GM19239 (cell line): ENCODE data around the gene ATP11A.

ENCODE experiments used
- DNase-seq: peaks from one replicate; pipeline ENCODE4 v3.0.0; 2011; ENCODE audit warnings: low spot score; ENCODE audit not compliant: insufficient read length
- FAIRE-seq: peaks from 2 replicates; lab custom pipeline; 2011; peaks lifted over from hg19 to GRCh38; lab: Jason Lieb, UNC

Gene ATP11A

GRCh38 chr13:112735791-112736190 is 46.0 kb downstream of the ATP11A start:
- FAIRE-seq, result no peak

GRCh38 chr13:112737294-112737693 is 47.5 kb downstream of the ATP11A start:
- no peak for DNase-seq
- no peak for FAIRE-seq

More at GRCh38 chr13:112735791-112736190, 46.0 kb downstream of the ATP11A start:
- no peak for DNase-seq

GRCh38 chr13:112738606-112739005 is 48.8 kb downstream of the ATP11A start:
- DNase-seq (no peak), FAIRE-seq (no peak)

DNA sequence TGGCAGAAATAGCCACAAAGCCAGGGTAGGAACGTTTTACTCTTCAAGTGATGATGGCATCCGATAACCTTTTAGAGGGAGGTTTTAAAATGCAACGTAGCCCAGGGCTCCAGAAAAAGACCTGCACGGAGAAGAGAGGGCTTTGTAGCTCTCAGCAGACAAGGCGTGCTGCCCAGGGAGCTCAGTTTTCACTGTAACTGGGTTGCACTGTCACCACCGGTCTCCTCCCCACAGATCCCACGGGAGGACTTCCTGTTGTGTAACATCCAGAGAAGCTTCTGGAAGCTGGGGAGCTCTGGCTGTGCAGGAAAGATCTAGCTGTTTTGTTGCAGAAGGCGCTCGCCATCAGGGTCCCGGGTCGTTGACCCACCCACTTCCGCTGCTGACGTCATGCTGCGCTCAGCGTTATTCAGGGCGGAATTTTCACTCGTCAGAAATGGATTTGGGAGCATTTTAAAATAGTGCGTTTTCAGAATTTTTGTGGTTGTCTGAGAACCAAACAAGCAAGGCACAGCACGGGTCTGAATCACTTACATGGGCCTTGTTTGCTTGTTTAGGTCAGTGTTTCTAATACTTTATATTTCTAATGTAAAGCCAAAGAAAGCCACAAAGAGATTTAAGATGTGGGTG is 50.8 kb downstream of the ATP11A start:
- no peak for FAIRE-seq

DNA sequence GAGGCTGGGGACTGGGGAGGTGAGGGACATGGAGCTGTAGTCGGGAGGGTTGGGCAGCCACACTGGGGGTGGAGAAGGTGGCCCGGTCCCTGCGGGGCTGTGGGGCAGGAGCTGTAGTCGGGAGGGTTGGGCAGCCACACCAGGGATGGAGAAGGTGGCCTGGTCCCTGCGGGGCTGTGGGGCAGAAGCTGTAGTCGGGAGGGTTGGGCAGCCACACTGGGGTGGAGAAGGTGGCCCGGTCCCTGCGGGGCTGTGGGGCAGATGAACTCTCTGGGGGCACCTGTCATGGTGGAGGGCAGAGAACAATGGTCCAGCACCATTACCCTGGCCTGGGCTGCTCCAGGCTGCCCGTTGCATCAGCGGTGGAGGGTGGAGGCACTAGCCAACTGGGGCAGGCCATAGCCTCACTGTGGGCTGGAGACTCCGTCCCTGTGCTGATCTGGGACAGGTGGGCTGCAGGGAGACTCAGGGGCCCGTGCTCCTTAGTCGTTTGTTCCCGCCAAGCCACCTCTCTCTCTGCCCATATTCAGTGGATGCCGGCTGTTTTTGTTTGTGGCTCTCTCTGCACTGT is 51.4 kb downstream of the ATP11A start:
- DNase-seq (no peak), FAIRE-seq (no peak)

More for the DNA sequence above, 50.8 kb downstream of the ATP11A start:
- no peak for DNase-seq

DNA sequence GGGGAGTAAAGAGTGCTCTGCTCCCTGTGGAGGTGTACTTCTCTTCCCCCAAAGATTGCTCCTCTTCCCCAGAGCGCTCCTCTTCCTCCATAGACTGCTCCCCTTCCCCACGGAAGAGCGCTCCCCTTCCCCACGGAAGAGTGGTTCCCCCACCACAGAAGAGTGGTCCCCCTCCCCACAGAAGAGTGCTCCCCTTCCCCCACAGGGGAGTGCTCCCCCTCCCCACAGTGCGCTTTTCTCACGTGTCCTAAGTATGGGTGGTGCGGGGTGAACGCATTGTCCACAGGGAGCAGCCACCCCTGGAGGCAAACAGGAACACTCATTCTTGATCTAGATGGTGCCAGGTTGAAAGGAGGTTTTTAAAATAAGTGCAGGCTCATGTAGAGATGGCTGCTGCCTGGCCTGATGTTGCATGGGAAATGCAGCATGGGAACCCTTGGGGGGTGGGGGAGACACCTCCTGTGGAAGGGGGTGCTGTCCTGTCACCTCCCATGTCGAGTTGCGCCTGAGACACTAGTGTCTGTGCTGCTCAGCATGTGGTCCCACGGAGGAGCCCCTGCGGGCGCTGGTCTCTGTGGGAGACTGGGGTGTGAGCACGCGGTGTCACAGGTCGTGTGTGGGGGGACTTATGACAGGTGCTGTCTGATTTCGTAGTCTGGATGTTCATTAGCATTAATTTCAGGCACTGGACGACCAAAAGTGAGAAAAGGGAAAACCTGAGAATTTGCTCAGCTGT is 52.2 kb downstream of the ATP11A start:
- DNase-seq (no peak), FAIRE-seq (no peak)

DNA sequence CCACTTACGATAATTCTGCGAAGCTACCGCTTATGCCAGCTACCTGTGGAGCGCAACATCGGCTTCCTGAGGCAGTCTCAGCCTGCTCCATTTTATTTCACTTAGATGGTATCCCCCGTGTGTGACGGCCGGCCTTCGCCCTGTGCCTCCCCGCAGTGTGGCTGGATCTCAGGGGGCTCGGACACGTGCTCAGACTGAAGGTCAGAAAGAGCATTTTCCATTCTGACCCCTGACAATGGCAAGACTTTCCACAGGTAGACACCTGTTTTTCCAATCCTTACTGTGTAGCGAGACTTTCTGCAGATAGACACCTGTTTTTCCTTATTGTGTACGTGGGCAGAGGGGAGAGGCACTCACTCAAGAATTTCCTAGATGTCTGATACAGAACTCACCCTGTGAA is 52.7 kb downstream of the ATP11A start:
- no peak for DNase-seq

DNA sequence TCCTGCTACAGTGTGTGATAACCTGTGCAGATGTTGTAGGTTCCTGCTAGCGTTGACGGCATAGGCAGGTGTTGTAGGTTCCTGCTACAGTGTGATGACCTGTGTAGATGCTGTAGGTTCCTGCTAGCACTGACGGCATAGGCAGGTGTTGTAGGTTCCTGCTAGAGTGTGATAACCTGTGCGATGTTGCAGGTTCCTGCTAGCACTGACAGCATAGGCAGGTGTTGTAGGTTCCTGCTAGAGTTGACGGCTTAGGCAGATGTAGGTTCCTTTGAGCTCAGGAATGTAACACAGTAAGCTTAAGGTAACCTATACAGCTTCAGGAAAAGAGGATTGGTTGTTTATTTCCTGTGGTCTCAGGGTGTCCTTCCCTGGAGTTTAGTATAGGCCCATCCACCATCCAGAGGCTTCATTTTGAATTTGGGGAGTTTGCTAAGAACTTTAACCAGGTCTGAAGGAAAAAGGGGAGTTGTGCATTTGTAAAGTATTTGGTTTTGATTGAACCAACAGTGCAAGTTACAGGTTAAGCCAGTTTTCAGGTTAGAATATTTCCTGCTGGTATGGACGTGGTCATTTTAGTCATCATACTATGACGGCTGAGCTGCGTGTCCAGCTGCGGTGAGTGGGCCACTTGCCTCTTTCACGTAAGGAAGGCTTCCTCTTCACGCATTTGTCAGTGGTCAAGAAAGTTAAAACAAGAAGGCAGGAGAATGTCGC is 53.8 kb downstream of the ATP11A start:
- FAIRE-seq, result no peak
- DNase-seq, result no peak

More for the DNA sequence above, 52.7 kb downstream of the ATP11A start:
- FAIRE-seq, result no peak

DNA sequence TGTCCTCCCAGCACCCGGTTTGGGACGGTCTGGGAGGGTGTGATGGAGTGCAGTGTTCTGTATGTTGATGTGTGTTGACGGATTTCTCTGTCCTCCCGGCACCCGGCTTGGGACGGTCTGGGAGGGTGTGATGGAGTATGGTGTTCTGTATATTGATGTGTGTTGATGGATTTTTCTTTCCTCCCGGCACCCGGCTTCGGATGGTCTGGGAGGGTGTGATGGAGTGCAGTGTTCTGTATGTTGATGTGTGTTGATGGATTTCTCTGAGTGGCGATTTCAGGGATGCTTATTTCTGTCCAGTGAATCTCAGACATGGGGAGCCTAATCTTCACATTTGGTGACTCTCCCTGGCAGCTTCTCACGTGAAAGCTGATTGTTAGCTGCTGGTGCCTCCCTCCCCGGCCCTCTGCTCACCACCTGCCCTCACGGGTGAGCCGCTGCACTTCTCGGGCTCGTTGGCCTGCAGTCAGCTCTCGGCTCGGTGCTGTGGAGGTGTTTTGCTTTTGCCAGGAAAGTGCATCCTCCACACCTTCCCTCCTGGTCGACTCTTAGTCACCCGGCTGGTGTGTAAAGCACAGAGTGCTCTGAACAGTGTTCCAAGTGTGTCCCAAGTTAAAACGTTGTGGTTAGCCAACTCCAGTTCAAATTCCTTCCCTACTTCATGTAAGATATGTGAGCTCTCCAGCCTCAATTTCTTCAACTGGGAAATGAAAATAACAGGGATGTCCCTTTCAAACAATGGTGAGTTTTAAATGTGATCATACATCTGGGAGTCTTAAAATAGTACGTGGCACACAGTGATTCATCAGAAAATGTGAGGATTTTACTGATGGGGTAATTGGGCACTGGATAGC is 54.6 kb downstream of the ATP11A start:
- DNase-seq (no peak), FAIRE-seq (no peak)

- FAIRE-seq (no peak), DNase-seq (no peak)
These were observed 56.2 kb downstream of the ATP11A start for GRCh38 chr13:112746044-112746443.

DNA sequence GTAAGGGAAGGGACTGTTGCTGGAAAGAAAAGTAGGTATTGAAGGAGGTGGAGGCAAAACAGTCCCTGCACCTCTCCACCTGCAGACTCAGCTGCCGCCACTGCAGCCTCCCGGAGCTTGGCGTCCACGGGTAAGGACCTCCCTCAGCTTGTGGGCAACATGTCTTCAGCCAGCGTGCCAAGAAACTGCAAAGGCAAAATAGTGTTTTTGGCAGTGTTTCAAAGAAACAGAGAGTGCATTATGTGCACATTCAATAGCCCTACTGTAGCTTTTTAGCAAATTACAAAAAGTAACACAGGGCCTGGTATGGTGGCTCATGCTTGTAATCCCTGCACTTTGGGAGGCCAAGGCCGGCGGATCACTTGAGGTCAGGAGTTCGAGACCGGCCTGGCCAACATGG is 57.4 kb downstream of the ATP11A start:
- DNase-seq, result no peak
- FAIRE-seq, result no peak

DNA sequence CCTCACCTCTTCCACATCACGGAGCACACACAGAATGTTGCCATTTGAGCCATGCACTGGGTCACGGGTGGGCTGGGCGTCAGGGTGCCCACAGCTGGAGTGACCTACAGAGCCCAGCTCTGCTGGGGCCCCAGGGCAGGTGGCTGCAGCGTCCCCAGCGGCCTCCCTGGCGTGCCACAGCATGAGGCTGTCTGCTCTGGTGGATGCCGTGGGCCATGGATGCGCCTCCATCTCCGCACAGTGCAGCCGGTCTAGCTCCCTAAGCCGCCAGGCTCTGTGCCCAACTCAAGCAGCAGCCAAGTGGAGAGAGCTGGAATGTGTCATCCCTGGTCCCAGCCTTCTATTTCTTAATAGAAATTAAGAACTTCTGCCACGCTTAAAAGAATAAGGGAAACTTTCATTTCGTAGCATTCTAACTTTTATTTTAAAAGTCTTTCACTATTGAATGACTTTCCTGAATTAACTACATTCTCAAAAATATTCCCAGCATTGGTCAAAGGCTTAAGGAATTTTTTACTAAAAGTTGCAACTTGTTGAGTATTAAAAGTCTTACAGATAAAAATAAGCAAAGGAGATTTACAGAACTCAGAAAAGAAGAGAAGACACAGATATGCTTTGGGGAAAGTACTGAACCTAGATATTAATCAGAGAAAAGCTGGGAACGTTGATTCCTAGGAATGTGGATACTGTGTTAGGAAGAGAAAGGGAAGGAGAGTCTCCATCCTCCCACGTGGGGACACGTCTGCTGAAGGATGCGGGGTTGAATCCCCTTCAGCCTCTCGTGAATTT is 59.3 kb downstream of the ATP11A start:
- FAIRE-seq, result no peak

GRCh38 chr13:112750570-112750969 is 60.7 kb downstream of the ATP11A start:
- DNase-seq, result no peak
- FAIRE-seq, result no peak

More for the DNA sequence above, 59.3 kb downstream of the ATP11A start:
- DNase-seq, result no peak

DNA sequence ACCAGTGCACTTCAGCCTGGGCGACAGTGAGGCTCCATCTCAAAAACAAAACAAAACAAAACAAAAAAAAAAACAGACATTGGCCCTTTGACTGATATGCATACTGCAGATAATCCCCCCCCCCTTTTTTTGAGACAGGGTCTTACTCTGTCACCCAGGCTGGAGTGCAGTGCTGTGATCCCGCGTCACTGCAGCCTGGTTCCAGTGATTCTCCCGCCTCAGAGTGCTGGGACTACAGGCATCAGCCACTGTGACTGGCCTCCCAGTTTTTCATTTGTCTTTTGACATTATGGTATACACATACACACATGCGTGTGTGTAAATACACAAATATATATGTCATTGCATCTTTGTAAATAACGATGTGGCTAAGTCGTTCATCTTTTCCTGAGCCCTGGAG is 61.8 kb downstream of the ATP11A start:
- DNase-seq (no peak), FAIRE-seq (no peak)

- DNase-seq (no peak), FAIRE-seq (no peak)
These were observed 62.4 kb downstream of the ATP11A start for GRCh38 chr13:112752211-112752610.

- DNase-seq (no peak), FAIRE-seq (no peak)
These were observed 63.1 kb downstream of the ATP11A start for GRCh38 chr13:112752711-112753541.

GRCh38 chr13:112753833-112754232 is 64.0 kb downstream of the ATP11A start:
- DNase-seq (no peak), FAIRE-seq (no peak)

DNA sequence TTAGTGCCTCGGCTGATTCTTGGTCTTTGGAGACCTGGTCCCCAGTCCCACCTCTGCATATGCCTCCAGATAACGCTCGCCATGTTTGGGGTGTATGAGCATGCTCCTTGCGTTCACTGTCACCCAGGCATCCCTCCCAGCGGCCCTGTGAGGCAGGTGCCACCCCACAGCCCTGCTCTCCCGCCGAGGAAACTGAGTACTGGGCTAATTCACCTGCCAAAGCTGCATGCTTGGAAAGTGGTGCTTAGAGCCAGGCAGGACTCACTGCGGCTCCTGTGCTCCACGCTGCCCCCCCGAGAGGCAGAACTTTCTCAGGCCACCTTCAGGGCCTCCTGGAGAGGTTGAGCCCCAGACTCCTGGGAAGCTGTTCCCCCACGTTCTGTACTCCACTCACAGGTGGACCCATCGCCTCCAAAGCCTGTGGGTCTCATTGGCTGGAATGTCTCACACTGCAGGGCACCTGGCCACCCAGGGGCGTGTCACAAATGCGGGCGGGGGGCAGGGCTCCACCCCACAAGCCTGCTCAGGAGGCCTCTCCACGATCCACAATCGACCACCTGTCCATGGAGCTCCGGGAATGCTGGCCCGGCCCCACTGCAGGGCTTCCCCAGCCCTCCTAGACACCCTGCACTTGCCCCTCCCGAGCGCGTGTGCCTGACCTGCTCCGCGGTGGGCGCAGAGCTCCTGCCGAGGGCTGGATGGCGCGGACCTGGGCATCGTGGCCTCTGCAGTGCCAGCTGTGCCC is 64.6 kb downstream of the ATP11A start:
- DNase-seq (no peak), FAIRE-seq (no peak)
